NK-92 (cell line): ENCODE measurements around the gene WFDC2.

Experiments
- DNase-seq: peaks from one replicate; lab custom pipeline; 2025; ENCODE audit not compliant: unreplicated experiment; lab: John Stamatoyannopoulos, UW

The WFDC2 gene

DNA sequence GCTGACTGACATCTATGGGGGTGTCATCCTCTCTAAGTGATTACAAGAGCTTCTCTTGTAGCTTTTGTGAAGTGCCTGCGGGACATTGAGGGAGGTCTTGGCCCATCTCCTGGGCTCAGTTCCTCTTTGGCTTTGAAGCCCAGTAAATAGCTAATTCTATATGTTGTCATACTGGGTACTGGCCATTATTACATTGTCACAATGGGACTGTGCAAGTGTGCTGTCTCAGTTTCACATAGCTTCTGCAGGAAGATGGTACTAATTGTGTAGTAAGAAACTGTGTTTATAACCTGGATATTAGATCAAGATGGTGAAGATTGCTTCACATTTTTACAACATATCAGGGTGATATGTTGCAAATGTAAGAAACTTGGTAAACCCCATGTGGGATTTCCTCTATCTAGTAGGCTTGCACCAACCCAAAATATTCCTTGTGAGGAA lies 26.0 kb downstream of the WFDC2 start:
- no peak for DNase-seq

DNA sequence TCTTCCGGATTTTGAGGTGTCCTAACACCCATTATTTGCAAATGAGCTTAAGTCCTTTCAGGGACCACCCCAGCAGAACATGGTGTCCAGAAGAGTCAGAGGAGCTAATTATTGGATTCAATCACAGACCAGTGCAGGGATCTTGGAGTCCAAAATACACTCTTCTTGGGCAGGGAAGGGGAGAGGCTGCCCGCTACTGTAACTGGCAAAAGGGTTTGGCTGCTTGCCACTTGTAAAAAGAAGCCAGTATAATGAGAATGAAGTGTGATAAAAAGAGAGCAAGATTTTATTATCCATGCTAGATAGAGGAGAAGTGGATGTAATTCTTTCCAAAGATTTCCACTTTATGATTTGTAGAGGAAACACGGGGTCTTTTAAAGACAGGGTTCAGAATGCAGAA lies 26.6 kb downstream of the WFDC2 start:
- no peak for DNase-seq

DNA sequence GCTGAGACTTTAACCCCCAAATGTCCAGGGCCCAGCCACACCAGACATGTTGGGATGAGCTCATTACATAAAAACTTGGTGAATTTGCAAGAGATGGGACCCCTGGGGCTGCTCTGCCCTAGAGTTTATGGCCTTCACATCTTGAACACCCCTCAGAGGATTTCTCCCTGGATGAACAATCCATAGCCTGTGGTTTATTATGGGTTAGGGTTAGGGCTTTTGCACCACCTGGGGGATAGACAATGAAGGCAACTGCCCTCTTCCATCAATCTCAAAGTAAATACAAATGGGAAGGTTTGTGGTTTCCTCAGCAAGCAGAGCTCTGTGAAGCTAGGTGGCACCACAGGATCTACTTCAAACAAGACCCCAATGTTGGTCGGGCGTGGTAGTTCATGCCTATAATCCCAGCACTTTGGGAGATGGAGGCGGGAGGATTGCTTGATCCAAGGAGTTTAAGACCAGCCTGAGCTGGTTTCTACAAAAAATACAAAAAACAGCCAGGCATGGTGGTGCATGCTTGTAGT lies 28.5 kb downstream of the WFDC2 start:
- no peak for DNase-seq

DNA sequence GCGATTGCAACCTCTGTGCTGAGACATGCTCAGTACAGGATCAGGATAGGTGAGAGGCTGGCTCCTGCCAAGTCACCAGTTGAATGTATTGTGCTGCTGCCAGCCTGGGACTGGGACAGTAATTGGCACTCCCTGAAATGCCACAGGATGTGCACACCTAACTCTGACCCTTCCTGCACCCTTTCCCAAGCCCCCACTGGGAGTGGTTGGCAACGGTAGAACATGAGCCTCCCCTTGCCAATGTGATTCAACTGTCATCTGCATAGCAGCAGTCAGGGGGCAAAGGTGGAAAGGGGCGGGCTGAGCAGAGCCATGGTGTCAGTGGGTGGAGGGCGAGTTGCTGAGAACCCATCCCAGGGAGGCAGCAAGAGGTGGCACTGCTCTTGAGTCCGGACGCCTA lies 30.5 kb downstream of the WFDC2 start:
- no peak for DNase-seq

DNA sequence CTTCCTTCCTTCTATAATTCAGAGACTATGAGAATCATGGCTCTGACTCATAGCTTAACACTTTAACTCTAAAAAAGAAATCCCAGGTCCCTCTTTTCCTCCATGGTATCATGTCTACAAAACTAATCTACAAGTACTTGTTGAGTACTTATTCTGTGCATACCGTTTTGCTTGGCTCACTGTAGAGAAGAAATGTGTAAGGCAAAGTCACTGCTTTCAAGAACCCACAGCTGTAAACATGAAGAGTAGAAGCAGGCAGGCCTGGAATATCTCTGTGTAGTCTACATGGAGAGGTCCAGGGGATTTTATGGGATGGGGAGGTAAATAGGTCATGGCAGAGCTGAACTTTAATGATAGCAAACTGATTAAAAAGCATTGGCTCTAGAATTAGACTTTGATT lies 32.0 kb downstream of the WFDC2 start:
- DNase-seq: no peak

DNA sequence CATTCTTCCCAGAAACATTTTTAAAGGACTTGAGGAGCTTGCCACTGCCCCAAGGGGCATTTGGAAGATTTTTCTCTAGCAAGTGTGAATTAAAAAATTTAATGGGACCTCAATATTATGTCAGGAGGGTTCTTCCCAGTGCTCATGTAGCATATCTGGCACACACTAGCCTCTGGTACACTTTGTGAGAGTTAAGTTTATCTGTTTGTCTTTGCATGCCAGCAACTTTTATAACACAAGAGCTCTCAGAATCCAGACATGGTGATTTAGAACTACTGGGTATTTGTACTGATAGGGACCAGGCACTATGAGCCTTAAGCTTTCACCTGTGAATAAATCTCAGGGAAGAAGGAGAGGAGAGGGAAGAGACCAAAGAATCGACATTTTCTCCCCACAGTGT lies 33.0 kb downstream of the WFDC2 start:
- DNase-seq: no peak

DNA sequence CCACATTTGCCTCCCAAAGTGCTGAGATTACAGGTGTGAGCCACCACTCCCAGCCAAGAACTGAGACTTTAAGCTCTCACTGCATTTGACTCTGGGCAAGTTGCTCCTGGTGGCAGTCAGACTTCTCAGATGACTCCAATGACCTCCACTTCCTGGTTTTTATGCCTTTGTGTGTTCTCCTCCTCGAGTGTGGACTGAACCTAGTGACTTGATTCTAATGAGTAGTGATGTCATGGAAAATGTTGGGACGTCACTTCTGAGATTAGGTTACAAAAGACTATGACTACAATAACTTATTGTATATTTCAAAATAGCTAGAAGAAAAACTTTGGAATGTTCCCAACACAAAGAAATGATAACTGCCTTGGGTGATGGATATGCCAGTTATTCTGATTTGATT lies 33.9 kb downstream of the WFDC2 start:
- no peak for DNase-seq

DNA sequence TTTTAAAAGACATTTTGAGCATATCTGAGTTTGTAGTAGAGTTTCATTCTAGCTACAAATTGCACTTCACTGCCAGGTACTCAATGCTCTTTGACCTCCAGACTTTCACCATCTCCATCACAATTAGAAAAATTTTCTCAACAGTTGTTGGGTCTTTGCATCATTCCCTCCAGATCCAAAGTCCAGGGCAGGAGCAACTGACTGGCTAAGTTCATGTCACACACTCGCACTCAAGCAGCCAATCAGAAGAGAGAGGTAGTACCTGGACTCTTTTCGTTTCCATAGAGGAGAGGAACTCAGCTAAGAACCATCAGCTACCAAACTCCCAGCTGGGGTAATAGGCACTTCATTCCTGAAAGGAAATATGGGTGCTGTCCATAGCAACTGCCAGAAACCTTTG lies 36.8 kb downstream of the WFDC2 start:
- DNase-seq: no peak

DNA sequence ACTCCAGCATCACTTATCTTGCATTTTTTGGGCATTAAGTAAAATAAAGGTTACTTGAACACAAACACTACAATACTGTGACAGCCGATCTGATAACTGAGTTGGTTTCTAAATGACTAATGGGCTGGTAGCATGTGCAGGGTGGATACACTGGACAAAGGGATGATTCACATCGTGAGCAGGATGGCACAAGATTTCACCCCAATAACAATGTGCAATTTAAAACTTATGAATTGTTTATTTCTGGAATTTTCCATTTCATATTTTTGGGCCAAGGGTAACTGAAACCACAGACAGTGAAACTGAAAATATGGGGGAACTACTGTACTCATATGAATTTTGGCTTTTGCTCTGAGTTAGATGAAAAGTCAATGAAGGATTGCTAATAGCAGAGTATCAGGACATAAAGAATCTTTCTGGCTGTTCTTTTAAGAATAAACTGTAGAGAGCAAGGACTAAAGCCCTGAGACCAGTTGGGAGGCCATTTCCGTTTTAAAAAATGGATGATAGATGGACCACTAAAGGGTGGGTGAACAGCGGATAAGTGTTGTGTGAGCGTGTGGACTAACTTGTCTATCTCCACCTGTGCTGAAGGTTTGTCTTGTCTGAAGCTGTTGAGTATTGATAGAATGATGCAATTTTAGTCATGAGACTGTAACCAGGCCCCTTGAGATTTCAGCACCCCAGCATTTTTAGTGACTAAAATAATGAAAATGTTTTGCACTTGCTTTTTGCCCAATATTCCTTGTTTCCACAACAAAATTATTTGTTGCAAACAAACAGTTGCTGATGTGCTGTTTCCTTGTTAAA lies 37.7 kb downstream of the WFDC2 start:
- DNase-seq: no peak

DNA sequence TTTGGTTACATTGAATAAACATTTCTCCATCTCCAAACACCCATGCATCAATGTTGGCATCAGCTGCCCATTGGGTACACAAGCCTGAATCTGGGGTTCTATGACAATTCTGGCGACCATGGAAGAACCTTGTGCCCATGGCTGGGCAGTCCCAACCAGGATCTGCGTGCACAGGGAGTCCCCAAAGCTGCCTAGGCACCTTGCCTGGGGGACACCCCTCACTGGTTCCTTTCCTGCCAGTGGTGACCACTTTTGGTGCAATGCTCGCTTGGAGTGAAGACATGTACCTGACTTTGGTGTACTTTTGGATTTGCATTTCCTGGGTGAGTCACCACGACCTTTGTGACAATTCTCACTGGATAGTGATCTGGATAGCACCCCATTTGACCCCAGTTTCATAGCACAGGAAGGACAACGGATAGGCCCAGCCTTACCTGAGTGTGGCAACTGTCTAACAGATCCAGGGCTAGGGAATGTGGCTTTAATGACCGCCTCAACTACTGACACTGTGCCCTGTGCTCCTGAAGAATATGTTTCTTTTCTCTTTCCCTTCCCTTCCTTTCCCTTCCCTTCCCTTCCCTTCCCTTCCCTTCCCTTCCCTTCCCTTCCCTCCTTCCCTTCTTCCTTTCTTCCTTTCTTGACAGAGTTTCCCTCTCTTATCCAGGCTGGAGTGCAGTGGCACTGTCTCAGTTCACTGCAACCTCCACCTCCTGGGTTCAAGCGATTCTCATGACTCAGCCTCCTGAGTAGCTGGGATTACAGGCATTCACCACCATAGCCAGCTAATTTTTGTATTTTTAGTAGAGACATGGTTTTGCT lies 38.7 kb downstream of the WFDC2 start:
- DNase-seq: no peak

DNA sequence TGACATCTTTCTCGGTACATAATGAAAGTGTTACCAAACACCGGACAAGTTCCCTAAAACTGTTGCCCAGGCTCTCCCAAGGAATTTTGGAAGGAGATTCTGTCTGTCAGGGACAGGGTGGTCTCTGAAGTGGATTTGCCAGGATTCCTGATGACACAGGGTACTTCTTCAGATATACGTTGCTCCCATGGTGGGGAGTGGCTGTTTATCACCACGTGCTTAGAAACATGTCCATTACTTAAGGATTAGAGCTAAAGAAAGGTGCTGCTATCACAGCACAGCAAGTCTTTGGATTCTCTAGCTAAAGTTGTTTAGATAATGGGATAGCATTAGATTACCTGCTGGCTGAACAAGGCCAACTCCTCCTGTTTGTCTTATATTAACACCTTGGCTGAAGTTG lies 39.5 kb downstream of the WFDC2 start:
- DNase-seq: no peak

DNA sequence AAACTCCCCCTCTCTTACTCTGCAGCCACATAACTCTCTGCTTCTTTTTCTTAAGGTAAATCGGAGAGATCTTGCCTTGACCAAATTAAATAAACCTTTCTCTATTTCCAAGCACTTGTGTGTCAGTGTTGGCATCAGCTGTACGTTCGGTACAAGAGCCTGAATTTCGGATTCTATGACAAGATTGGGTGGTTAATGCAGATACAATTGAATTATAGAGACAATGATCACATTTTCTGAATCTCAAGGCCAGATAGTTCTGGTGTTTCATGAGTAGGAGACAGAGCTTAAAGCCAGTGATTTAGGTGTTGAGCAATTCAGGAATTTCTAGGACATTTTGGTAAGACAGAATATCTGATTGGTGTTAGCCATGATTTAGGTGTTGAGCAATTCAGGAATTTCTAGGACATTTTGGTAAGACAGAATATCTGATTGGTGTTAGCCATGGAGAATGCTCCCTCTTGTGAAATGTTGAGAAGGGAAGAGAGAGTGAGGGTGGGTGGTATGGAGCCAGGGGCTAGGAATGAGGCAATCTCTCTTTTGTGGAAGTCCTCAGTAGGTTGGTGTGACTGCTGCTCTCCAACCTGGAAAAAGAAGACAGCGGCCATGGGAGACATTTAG lies 40.8 kb downstream of the WFDC2 start:
- DNase-seq: no peak

DNA sequence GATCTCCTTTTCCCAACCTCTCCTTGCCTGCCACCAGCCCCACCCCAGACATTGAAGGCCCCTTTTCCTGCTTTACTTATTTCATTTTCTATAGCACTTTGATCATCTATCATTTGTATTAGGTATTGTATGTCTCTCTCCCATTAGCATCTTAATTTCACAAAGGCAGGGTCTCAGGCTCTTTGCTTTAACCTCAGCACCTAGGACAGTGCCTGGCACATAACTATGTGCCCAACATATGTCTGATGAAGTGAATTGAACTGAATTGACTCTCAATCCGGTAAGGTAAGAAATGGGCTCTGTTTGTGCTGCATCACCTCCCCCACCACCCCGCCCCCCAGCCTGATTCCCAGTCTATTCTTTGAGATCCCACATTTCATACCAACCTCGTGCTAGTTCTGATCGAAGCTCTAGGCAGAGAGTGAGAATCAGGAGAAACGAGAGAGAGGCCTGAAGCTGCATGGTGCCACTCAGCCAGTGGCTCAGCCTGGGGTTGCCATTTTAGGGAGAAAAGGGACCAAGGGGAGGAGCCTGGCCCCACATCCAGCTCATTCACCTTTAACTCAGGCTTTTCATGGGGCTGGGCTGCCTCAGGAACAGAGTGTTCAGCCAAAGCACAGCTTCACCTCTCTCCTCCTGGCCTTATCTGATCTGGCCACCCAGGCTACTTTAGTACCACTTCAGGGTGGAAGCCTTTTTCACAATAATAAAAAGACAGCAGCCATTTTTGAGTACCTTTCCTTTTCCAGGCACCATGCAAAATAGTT lies 45.8 kb downstream of the WFDC2 start, which contains the start of gene SPINT3:
SPINT3 (minus strand) TSS at position 476 of the 767 bp plus-strand sequence; CDS start at position 462, 14 bp downstream.
- no peak for DNase-seq

DNA sequence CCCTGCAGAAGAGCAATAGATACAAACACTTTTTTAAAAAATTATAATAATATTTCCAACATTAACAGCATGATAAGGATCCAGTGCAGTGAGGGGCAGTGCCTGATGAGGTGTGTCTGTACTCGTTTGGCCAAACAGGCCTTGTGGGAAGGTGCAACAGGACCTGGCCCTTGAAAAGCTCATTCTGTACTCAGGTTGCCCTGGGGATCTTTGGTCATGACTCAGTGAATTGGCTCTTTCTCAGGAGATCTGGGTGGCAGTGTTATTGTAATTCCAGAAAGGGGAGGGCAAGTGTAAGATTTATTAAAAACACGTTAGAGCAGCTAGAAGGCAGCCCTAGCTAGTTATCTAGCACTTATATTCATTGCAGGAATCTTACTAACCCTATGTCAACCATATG lies 48.7 kb downstream of the WFDC2 start:
- DNase-seq: no peak

DNA sequence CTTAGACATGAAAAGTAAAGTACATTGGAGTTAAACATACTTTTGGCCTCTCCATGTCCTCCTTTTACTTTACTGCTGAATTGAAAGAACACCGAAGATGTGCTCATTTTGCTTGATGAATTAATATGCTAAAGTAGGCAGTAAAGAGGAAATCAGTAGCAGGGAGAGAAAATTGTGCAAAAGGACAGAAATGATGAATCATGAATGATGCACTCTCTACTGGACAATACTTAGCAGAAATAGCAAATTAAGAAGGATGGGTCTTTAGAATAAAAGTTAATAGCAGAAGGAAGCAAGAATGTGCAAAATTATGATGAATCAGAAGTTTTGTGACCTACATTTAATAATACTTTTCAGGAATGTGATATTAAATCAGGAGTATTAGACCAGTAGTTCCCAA lies 54.3 kb downstream of the WFDC2 start:
- DNase-seq: no peak

DNA sequence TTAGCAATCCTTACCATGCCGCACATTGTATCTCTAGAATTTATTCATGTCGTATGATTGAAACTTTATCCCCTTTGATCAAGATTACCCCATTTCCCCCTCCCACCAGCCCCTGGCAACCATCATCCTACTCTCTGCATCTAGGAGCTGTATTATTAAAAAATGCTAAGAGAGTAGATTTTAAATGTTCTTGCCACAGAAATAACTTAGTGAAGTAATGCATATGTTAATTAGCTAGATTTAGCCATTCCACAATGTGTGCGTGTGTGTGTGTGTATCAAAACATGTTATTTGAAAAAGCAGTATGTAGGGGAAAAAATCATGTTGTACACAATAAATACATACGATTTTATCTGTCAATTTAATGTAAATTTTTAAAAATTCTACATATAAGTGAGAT lies 57.7 kb downstream of the WFDC2 start:
- DNase-seq: no peak
